Retinal pigment epithelial cell (primary cell): ENCODE data around the gene SCYGR4.
A peak's percentile ranks its signal among the peaks of the same experiment; 100 is the strongest.
"Not testable (repeated sequence)": the region's sequence is repeated elsewhere in the genome, so short reads cannot be mapped to it uniquely, and the experiment has no call there.

Experiments used
- DNase-seq: peaks from one replicate; pipeline ENCODE4 v3.0.0-alpha.2; 2010; ENCODE audit warnings: low read depth
- H3K4me3 ChIP-seq: 2 replicates; pipeline ENCODE4 v1.5.1; 2011; ENCODE audit warnings: mild to moderate bottlenecking, low read length, control low read depth, moderate library complexity
- CTCF ChIP-seq: conservative IDR thresholded peaks from 2 replicates; pipeline ENCODE4 v1.5.1; 2011; ENCODE audit warnings: low read depth, low read length, control low read depth, inconsistent platforms

The SCYGR4 gene

GRCh38 chr2:227579791-227580190 lies 37.5 kb upstream of the SCYGR4 start:
- no peak for DNase-seq
- no peak for TF ChIP-seq CTCF
- H3K4me3 ChIP-seq: no peak overlapping the region

GRCh38 chr2:227582369-227582768 lies 34.9 kb upstream of the SCYGR4 start:
- no peak for DNase-seq
- no peak for TF ChIP-seq CTCF

GRCh38 chr2:227592694-227593387 lies 24.5 kb upstream of the SCYGR4 start:
- no peak for TF ChIP-seq CTCF
- DNase-seq: no peak

More at GRCh38 chr2:227582369-227582768, 34.9 kb upstream of the SCYGR4 start:
- no peak overlapping the region for H3K4me3 ChIP-seq

GRCh38 chr2:227595797-227596196 lies 21.5 kb upstream of the SCYGR4 start:
- no peak overlapping the region for H3K4me3 ChIP-seq
- no peak for TF ChIP-seq CTCF
- no peak for DNase-seq

More at GRCh38 chr2:227592694-227593387, 24.5 kb upstream of the SCYGR4 start:
- no peak overlapping the region for H3K4me3 ChIP-seq

GRCh38 chr2:227597036-227597435 lies 20.3 kb upstream of the SCYGR4 start:
- no peak overlapping the region for H3K4me3 ChIP-seq
- DNase-seq: no peak
- no peak for TF ChIP-seq CTCF

GRCh38 chr2:227597998-227598397 lies 19.3 kb upstream of the SCYGR4 start:
- no peak overlapping the region for H3K4me3 ChIP-seq
- DNase-seq: peak; percentile 49
- no peak for TF ChIP-seq CTCF

GRCh38 chr2:227598835-227599503 lies 18.3 kb upstream of the SCYGR4 start, which contains the start of gene SCYGR2:
Gene SCYGR2, plus strand, starts transcription at chr2:227598893. Its CDS starts 0 bp downstream, at chr2:227598893.
- DNase-seq, H3K4me3 ChIP-seq: not testable (repeated sequence)
